Vagina (tissue), 2 donors: ENCODE measurements around the gene PSTPIP2. TPM values are rescaled to one million over a fixed set of nuclear protein-coding genes. Genes with fewer than 3 reads are reported as not detected.
A peak's percentile ranks its signal among the peaks of the same experiment; 100 is the strongest.
"Not testable (repeated sequence)": the region's sequence is repeated elsewhere in the genome, so short reads cannot be mapped to it uniquely, and the experiment has no call there.

Experiments used
- DNase-seq, 2 donors: peaks; one replicate each; pipeline ENCODE4 v3.0.0-alpha.2; 2017; ENCODE audit errors: extremely low spot score in 2 of 2
- H3K27ac ChIP-seq: fragments of 200-600 bp; sonication (generic); one replicate; pipeline ENCODE4 v1.5.1; 2019
- H3K27me3 ChIP-seq: fragments of 200-600 bp; sonication (generic); one replicate; pipeline ENCODE4 v1.5.1; 2019
- H3K36me3 ChIP-seq, 2 donors: fragments of 200-600 bp; sonication (generic); one replicate each; pipeline ENCODE4 v1.5.1; 2017 to 2019
- H3K4me1 ChIP-seq: fragments of 200-600 bp; sonication (generic); one replicate; pipeline ENCODE4 v1.5.1; 2019
- H3K4me3 ChIP-seq, 2 donors: fragments of 200-600 bp; sonication (generic); 1 replicate in 1 of 2; 2 replicates in 1 of 2; pipeline ENCODE4 v1.5.1; 2016 to 2019
- H3K9me3 ChIP-seq: fragments of 200-600 bp; sonication (generic); one replicate; pipeline ENCODE4 v1.5.1; 2019
- CTCF ChIP-seq, 3 experiments: fragments of 450-650 bp in 2 of 3; fragments of 200-600 bp in 1 of 3; sonication (generic) in 1 of 3; IDR thresholded peaks; one replicate each; pipeline ENCODE4 v1.5.1; 2017 to 2019; ENCODE audit warnings: antibody characterized with exemption in 3 of 3, mild to moderate bottlenecking in 2 of 3, moderate library complexity in 2 of 3
- POLR2A ChIP-seq, 2 donors: fragments of 450-650 bp; IDR thresholded peaks; one replicate each; pipeline ENCODE4 v1.6.1; 2017; ENCODE audit warnings: antibody characterized with exemption in 2 of 2, mild to moderate bottlenecking in 2 of 2, moderate library complexity in 2 of 2
- POLR2AphosphoS5 ChIP-seq, 2 donors: sonication (generic); formaldehyde crosslinking; IDR thresholded peaks; one replicate each; pipeline ENCODE4 v1.9.0; 2017; ENCODE audit warnings: antibody characterized with exemption in 2 of 2, mild to moderate bottlenecking in 2 of 2, low read depth in 1 of 2; ENCODE audit not compliant: insufficient read depth in 1 of 2
- intact Hi-C: fragments of 100-400 bp; cut with DNase I; formaldehyde crosslinking; loops from one replicate; pipeline ENCODE4 v1.15.1; 2023
- total RNA-seq: library from RNA; depleted of rRNA; stranded (reverse); fragments of >200 nt; gene quantifications from one replicate; pipeline ENCODE4 v1.2.3, GENCODE V29; 2016

The PSTPIP2 gene
- total RNA-seq, 1 donor from 2014 or later: 9.1 TPM

GRCh38 chr18:45993438-45993837, 78.6 kb downstream of the PSTPIP2 start:
- Histone ChIP-seq H3K4me3 (no peak overlapping the region), H3K27ac (no peak overlapping the region), H3K9me3 (no peaks in the 10 kb centered on the region), H3K36me3 (no peaks in the 10 kb centered on the region), H3K4me1 (no peaks in the 10 kb centered on the region), H3K27me3 (no peaks in the 10 kb centered on the region)
- no peak for TF ChIP-seq POLR2AphosphoS5 (IDR thresholded peaks at IDR 0.05; ENCODE audit: insufficient read depth in 1 of 2, low read depth in 1 of 2)
- no peak for TF ChIP-seq POLR2A (IDR thresholded peaks at IDR 0.05)
- no peak for TF ChIP-seq CTCF (IDR thresholded peaks at IDR 0.05)
- intact Hi-C loops: loop anchor here (10.0 kb wide), 1 partner anchor 61 kb away; no protein-coding TSS in a partner anchor
- DNase-seq: peak in 1 of 2 donors; percentile 13

- H3K9me3 ChIP-seq, H3K4me3 ChIP-seq, H3K27ac ChIP-seq, H3K4me1 ChIP-seq, H3K27me3 ChIP-seq, H3K36me3 ChIP-seq: not testable (repeated sequence)
- intact Hi-C loops: loop anchor here (10.0 kb wide), 1 partner anchor 62 kb away; no protein-coding TSS in a partner anchor
- peak in 1 of 2 donors; percentile 0 for DNase-seq
Observed at GRCh38 chr18:45992527-45992926, 79.5 kb downstream of the PSTPIP2 start.

GRCh38 chr18:45991788-45992187, 80.3 kb downstream of the PSTPIP2 start:
- Histone ChIP-seq H3K9me3 (no peaks in the 10 kb centered on the region), H3K36me3 (no peaks in the 10 kb centered on the region), H3K27ac (no peak overlapping the region), H3K27me3 (no peaks in the 10 kb centered on the region), H3K4me1 (no peaks in the 10 kb centered on the region), H3K4me3 (no peak overlapping the region)
- TF ChIP-seq POLR2A (IDR thresholded peaks at IDR 0.05) (no peak), CTCF (IDR thresholded peaks at IDR 0.05) (no peak), POLR2AphosphoS5 (IDR thresholded peaks at IDR 0.05; ENCODE audit: insufficient read depth in 1 of 2, low read depth in 1 of 2) (no peak)
- DNase-seq: peak in 1 of 2 donors; percentile 42
- intact Hi-C loops: loop anchor here (10.0 kb wide), 1 partner anchor 63 kb away; no protein-coding TSS in a partner anchor

GRCh38 chr18:45984546-45985235, 87.4 kb downstream of the PSTPIP2 start:
- H3K4me1 ChIP-seq: no peaks in the 10 kb centered on the region
- peak in 1 of 2 donors; percentile 37 for DNase-seq
- intact Hi-C loops: no loop called here
- H3K4me3 ChIP-seq: no peak overlapping the region
- no peaks in the 10 kb centered on the region for H3K9me3 ChIP-seq
- H3K27ac ChIP-seq: no peak overlapping the region
- no peaks in the 10 kb centered on the region for H3K36me3 ChIP-seq
- TF ChIP-seq POLR2A (IDR thresholded peaks at IDR 0.05): no peak
- TF ChIP-seq CTCF (IDR thresholded peaks at IDR 0.05): no peak
- no peak for TF ChIP-seq POLR2AphosphoS5 (IDR thresholded peaks at IDR 0.05; ENCODE audit: insufficient read depth in 1 of 2, low read depth in 1 of 2)
- no peaks in the 10 kb centered on the region for H3K27me3 ChIP-seq

- H3K36me3 ChIP-seq: no peaks in the 10 kb centered on the region
- no peaks in the 10 kb centered on the region for H3K9me3 ChIP-seq
- TF ChIP-seq POLR2A (IDR thresholded peaks at IDR 0.05) (no peak), CTCF (IDR thresholded peaks at IDR 0.05) (no peak), POLR2AphosphoS5 (IDR thresholded peaks at IDR 0.05; ENCODE audit: insufficient read depth in 1 of 2, low read depth in 1 of 2) (no peak)
- no peaks in the 10 kb centered on the region for H3K27me3 ChIP-seq
- H3K4me3 ChIP-seq: no peak overlapping the region
- intact Hi-C loops: no loop called here
- peak in 1 of 2 donors; percentile 11 for DNase-seq
- no peaks in the 10 kb centered on the region for H3K4me1 ChIP-seq
- no peak overlapping the region for H3K27ac ChIP-seq
Observed at GRCh38 chr18:45981821-45982220, 90.2 kb downstream of the PSTPIP2 start.
